HG03565 (cell line): ENCODE data around the gene POU2AF2.
"Not testable (repeated sequence)": the region's sequence is repeated elsewhere in the genome, so short reads cannot be mapped to it uniquely, and the experiment has no call there.

Source experiments
- ATAC-seq: cut with Tn5 transposase; IDR thresholded peaks from one replicate; pipeline ENCODE4 v1.9.1; 2021; ENCODE audit warnings: mild to moderate bottlenecking, moderate library complexity; ENCODE audit not compliant: unreplicated experiment

The POU2AF2 gene

DNA sequence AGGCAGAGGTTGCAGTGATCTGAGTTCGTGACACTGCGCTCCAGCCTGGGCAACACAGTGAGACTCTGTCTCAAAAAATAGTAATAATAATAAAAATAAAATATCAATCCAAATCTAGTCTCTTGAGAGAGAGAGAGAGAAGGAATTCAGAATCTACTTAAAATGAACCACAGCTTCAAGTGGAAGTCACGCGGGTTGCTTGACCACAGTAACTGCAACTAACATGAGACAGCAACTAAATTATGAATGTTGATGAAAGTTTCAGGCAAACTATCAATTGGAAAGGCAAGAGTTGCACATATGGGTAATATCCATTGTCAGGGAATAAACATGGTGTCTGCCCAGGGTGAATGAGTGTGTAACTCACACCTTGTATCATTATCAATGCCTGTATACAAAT lies 12.5 kb downstream of the POU2AF2 start:
- no peak for ATAC-seq

GRCh38 chr11:111259896-111260295 lies 14.4 kb downstream of the POU2AF2 start:
- ATAC-seq, result no peak

GRCh38 chr11:111260811-111261210 lies 15.3 kb downstream of the POU2AF2 start:
- no peak for ATAC-seq

DNA sequence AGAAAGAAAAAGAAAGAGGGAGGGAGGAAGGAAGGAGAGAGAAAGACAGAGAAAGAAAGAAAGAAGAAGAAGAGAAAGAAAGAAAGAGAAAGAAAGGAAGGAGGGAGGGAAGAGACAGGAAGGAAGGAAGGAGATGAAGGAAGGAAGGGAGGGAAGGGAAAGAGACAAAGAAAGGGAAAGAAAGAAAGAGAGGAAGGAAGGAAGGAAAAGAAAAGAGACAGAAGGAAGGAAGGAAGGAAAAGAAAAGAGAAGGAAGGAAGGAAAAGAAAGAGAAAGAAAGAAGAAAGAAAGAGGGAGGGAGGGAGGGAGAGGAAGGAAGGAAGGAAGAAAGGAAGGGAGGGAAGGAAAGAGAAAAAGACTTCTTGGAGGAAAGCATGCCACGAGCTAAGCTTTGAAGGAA lies 19.1 kb downstream of the POU2AF2 start:
- no peak for ATAC-seq

- no peak for ATAC-seq
Observed at GRCh38 chr11:111265421-111265820, 19.9 kb downstream of the POU2AF2 start.

DNA sequence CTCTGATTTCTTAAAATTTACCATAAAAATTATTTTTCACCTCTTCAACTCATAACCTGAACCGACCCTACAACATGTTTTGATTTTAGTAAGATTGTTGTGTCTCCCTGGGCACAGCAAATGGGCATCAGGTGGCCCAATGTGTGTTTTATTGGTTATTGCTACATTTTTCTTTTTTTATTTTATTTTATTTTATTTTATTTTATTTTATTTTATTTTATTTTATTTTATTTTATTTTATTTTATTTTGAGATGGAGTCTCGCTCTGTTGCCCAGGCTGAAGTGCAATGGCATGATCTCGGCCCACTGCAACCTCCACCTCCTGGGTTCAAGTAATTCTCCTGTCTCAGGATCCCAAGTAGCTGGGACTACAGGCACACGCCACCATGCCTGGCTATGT lies 22.8 kb downstream of the POU2AF2 start:
- ATAC-seq, result not testable (repeated sequence)

DNA sequence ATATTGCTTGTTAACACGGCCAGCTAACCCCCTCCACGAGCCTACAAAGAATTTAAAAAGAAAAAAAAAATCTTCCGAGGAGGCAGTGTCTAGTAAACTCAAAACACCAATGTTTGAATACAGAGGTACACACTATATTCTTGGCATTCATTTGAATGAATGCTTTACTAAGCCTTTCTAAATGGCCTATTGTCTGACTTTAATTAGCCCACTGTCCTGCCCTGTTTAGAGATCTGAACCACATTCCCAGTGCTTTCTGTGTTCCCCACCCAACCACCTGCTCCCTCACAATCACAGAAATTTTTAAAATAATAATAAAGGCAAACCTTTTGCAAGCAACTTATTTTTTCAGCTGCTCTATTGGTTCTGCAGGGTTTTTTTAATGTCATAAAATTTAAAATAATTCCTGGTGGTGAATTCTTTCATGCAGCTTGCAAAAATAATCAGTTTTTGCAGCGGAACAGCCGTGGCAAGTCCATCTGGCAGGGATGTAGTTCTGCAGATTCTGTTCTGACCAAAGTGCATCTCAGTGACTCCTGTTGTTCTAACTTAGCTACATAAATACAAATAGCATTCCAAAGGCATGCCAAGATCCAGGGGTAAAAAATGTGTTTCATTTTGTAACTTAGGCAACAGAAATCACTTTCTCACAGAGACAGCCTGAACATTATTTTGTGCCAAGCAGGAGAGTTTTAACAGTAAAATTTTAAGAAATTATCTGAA lies 23.8 kb downstream of the POU2AF2 start:
- no peak for ATAC-seq

GRCh38 chr11:111272420-111272819 lies 26.9 kb downstream of the POU2AF2 start:
- ATAC-seq, result no peak

GRCh38 chr11:111282562-111283075 lies 37.1 kb downstream of the POU2AF2 start:
- no peak for ATAC-seq

GRCh38 chr11:111283945-111284481 lies 38.5 kb downstream of the POU2AF2 start:
- no peak for ATAC-seq

- ATAC-seq, result no peak
Observed at GRCh38 chr11:111285189-111286091, 39.9 kb downstream of the POU2AF2 start.

DNA sequence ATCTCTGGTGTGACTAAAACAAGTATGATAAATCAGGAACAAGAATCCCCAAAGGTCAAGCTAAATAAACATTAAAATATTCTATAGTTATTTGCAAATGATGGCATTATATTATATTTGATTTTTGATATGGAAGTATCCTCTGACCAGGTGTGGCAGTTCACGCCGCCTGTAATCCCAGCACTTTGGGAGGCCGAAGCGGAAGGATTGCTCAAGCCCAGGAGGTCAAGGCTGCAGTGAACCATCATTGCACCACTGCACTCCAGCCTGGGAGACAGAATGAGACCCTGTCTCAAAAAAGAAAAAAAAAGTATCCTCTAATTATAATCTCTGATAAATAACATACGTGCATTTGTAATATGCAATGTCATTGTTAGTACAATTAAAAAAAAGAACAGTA lies 46.2 kb downstream of the POU2AF2 start:
- ATAC-seq, result no peak

DNA sequence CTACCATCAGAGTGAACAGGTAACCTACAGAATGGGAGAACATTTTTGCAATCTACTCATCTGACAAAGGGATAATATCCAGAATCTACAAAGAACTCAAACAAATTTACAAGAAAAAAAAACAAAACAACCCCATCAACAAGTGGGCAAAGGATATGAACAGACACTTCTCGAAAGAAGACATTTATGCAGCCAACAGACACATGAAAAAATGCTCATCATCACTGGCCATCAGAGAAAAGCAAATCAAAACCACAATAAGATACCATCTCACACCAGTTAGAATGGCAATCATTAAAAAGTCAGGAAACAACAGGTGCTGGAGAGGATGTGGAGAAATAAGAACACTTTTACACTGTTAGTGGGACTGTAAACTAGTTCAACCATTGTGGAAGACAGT lies 46.9 kb downstream of the POU2AF2 start:
- ATAC-seq, result not testable (repeated sequence)

GRCh38 chr11:111296196-111296595 lies 50.7 kb downstream of the POU2AF2 start:
- ATAC-seq, result no peak

GRCh38 chr11:111297696-111298095 lies 52.2 kb downstream of the POU2AF2 start:
- no peak for ATAC-seq

- no peak for ATAC-seq
Observed at GRCh38 chr11:111298413-111299100, 53.0 kb downstream of the POU2AF2 start, which contains the start of gene POU2AF3. TSS of gene POU2AF3 (plus strand) at chr11:111298546. CDS start at chr11:111298582, 36 bp downstream.

- ATAC-seq, result no peak
Observed at GRCh38 chr11:111299101-111300026, 53.8 kb downstream of the POU2AF2 start.

GRCh38 chr11:111300569-111300968 lies 55.0 kb downstream of the POU2AF2 start:
- no peak for ATAC-seq

DNA sequence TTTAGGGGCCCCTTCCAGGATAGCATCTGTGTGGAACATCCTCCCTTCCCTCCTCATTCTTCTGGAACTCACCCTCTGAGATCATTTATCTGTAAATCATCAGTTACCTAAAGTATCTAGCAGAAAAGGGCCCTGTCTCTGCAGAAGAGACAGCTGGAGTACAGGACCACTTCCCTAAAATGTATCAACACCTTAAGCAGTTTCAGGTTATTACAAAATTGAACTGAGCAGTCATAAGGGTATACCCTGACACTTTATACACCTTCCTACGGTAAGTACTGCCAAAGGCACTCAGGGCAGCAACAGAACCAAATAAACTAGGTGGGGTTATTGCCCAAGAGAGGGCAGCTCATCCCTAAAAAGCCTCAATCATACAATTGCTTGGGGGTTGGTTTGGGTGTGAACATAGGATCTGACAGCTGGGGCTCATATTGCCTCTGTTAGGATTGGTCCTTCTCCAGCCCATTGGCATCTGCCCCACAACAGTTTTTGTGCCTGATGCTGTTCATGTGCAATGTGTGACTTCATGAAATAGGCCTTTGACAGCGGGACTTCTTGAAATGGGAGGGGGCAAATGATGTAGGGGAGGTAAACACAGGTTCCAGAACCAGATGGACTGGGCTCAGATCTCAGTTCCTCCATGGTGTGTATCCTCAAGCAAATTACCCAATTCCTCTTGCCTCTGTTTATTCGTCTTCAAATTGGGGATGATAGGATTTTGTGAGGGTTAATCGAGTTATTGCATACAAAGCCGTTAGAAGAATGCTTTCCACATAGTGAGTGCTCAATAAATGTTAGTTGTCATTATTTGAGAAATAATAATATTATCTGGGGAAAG lies 55.7 kb downstream of the POU2AF2 start:
- ATAC-seq, result no peak
